OCI-LY3 (cell line): ENCODE measurements around the gene KRTAP5-6.

ENCODE experiments used
- CTCF ChIP-seq: fragments of 200-600, 300-600 bp; sonication (generic); IDR thresholded peaks from 2 replicates; pipeline ENCODE4 v1.5.1; 2014; ENCODE audit warnings: antibody characterized with exemption, low read length, low read depth
- EZH2phosphoT487 ChIP-seq: fragments of 200-600 bp; shearing (Covaris generic); IDR thresholded peaks from 2 replicates; pipeline ENCODE4 v1.6.1; 2018; ENCODE audit warnings: antibody characterized with exemption, mixed run types, low read depth

- TF ChIP-seq CTCF = no peak
- no peak for TF ChIP-seq EZH2phosphoT487
These were observed 8.4 kb downstream of the KRTAP5-6 start for GRCh38 chr11:1705126-1706052.
